H1 (cell line): ENCODE data around the gene DYRK1A.

ENCODE experiments used
- CHD2 ChIP-seq: IDR thresholded peaks from 2 replicates; pipeline ENCODE4 v1.6.1; 2012; ENCODE audit warnings: low read length, improper control_type of control experiment
- CTCF ChIP-seq, 3 experiments: IDR thresholded peaks; 1 replicate in 2 of 3; 2 replicates in 1 of 3; pipeline versions ENCODE4 v1.5.1 to v1.6.1; 2011; ENCODE audit warnings: low read length in 3 of 3, mild to moderate bottlenecking in 3 of 3, inconsistent platforms in 2 of 3, low read depth in 1 of 3, moderate library complexity in 1 of 3; ENCODE audit not compliant: insufficient read depth in 1 of 3; ENCODE audit errors: control extremely low read depth in 1 of 3
- EGR1 ChIP-seq: IDR thresholded peaks from 2 replicates; pipeline ENCODE4 v1.6.1; 2011; ENCODE audit warnings: low read depth, low read length, borderline replicate concordance
- GABPA ChIP-seq: IDR thresholded peaks from 2 replicates; pipeline ENCODE4 v1.6.1; 2011; ENCODE audit warnings: mild to moderate bottlenecking, low read length, moderate library complexity, borderline replicate concordance; ENCODE audit not compliant: insufficient read depth
- JUN ChIP-seq: IDR thresholded peaks from 2 replicates; pipeline ENCODE4 v1.6.1; 2011; ENCODE audit warnings: low read depth, mild to moderate bottlenecking, improper control_type of control experiment, low read length
- MAX ChIP-seq: IDR thresholded peaks from 2 replicates; pipeline ENCODE4 v1.6.1; 2012; ENCODE audit warnings: inconsistent platforms
- RBBP5 ChIP-seq: IDR thresholded peaks from 2 replicates; pipeline ENCODE4 v1.7.1; 2012; ENCODE audit warnings: low read depth, mild to moderate bottlenecking, inconsistent platforms, low read length, moderate library complexity, borderline replicate concordance
- RXRA ChIP-seq: IDR thresholded peaks from 2 replicates; pipeline ENCODE4 v1.6.1; 2011; ENCODE audit warnings: low read depth, mild to moderate bottlenecking, low read length, moderate library complexity; ENCODE audit not compliant: insufficient read depth
- ZNF274 ChIP-seq: IDR thresholded peaks from 2 replicates; pipeline ENCODE4 v1.7.0; 2012; ENCODE audit warnings: low read length, borderline replicate concordance; ENCODE audit errors: extremely low read depth

GRCh38 chr21:37513383-37513782, 146.8 kb downstream of the DYRK1A start:
- TF ChIP-seq GABPA: no peak
- TF ChIP-seq RXRA: no peak
- TF ChIP-seq CTCF (IDR thresholded peaks at IDR 0.05; ENCODE audit: control extremely low read depth in 1 of 3, insufficient read depth in 1 of 3, low read depth in 1 of 3, low read length in 3 of 3): no peak
- no peak for TF ChIP-seq CHD2
- no peak for TF ChIP-seq MAX
- TF ChIP-seq JUN: no peak
- no peak for TF ChIP-seq ZNF274
- TF ChIP-seq RBBP5: no peak
- TF ChIP-seq EGR1: no peak
